Endometrium (tissue), 2 donors: ENCODE data around the gene TPRG1L.
"Not testable (repeated sequence)": the region's sequence is repeated elsewhere in the genome, so short reads cannot be mapped to it uniquely, and the experiment has no call there.

ENCODE experiments used
- FAIRE-seq: peaks from 2 replicates; lab custom pipeline; 2012; peaks lifted over from hg19 to GRCh38; lab: Jason Lieb, UNC
- donor health status: control.
- donor health status: control.

TPRG1L gene

DNA sequence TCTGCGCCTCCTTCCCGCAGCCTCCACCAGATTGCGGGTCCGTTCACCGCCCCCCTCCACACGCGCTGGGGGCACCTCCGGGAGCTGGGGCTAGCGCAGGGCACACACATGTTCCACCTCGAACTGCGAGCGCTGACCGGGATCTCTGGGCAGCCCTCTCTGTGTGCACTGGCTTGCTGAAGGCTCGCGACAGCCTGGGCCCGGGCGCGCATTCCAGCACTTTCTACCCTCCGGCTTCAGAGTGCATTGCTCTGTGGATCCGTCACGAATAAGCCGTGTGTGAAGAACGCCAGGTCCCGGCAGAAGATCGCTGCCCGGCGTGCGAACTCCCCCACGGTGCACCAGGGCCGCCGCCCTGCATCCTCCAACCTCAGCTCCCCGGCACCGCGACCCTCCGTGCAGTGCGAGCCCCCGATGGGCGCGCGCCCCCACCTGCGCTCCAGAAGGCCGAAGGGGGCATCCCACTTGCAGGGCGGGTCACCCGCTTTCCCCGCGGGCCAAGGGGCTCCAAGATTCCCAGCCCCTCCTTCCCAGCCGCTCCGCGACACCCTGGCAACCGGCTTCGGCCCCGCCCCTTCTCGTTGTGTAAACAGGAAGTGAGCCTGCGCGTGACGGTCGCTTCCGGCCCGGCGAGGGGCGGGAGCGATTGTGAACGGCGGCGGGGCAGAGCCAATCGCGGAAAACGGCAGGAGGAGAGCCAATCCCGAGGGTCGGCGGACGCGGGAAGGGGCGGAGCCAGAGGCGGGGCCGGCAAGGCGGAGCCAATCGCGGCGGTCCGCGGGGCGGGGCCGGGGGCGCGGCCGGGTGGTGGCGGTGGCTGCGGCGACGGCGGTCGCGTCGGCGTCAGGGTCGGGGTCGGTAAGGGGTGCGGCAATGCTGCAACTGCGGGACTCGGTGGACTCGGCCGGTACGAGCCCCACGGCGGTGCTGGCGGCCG is at the start of gene TPRG1L:
TSS of gene TPRG1L (plus strand) at position 816 of the 937 bp plus-strand sequence. CDS start at position 874, 58 bp downstream.
- peak; percentile 51 for FAIRE-seq

DNA sequence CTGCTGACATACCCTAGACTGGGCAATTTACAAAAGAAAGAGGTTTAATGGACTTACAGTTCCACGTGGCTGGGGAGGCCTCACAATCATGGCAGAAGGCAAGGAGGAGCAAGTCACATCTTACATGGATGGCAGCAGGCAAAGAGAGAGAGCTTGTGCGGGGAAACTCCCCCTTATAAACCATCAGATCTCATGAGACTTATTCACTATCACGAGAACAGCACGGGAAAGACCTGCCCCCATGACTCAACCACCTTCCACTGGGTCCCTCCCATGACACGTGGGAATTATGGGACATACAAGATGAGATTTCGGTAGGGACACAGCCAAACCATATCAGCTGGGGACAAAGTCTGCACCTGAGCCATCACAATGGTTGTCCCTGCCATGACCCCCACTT is 49.3 kb upstream of the TPRG1L start:
- not testable (repeated sequence) for FAIRE-seq

DNA sequence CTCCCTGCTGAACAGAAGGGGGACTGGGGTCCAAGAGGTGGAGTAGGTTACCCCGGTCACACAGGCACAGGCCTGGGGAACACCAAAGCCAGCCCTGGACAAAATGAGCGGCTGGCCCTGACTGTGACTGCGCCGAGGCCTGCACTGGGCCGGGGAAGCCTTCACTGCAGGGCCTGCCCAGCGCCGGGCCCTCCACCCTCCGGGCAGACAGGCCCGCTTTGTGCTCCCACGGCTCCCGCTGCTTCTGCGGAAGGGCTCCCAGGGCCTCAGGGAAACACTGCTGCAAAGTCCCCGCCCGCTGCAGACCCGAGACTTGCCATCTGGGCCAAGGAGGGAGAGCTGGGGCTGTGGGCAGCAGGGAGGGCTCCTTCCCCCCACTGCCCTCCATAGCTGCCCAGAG is 48.8 kb upstream of the TPRG1L start:
- FAIRE-seq = no peak

- no peak for FAIRE-seq
Observed at GRCh38 chr1:3577300-3577699, 47.5 kb upstream of the TPRG1L start.

GRCh38 chr1:3577711-3578432 is 46.9 kb upstream of the TPRG1L start:
- FAIRE-seq = no peak

- no peak for FAIRE-seq
Observed at GRCh38 chr1:3578433-3578805, 46.4 kb upstream of the TPRG1L start.

- FAIRE-seq = no peak
Observed at GRCh38 chr1:3578906-3579305, 45.9 kb upstream of the TPRG1L start.

DNA sequence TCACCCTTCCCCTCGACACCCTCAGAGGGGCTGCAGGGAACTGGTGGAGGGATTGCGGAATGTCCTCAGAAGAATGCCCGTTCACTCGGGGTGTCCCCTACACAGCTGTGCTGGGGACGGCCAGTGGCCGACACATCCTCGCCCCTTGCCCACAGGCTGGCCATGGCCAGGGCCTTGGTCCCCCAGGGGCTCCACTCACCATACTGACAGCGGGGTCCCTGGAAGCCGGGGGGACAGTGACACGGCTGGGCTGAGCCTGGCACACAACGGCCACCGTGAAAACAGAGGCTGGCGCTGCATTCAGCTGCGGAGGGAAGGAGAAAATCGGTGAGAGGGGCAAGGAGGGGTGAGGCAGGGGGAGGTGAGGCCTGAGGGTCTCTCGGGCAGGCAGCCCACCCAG is 45.2 kb upstream of the TPRG1L start:
- no peak for FAIRE-seq

GRCh38 chr1:3580231-3580630 is 44.6 kb upstream of the TPRG1L start:
- FAIRE-seq = no peak

GRCh38 chr1:3581296-3582036 is 43.3 kb upstream of the TPRG1L start:
- no peak for FAIRE-seq

- not testable (repeated sequence) for FAIRE-seq
Observed at GRCh38 chr1:3583751-3584150, 41.1 kb upstream of the TPRG1L start.

DNA sequence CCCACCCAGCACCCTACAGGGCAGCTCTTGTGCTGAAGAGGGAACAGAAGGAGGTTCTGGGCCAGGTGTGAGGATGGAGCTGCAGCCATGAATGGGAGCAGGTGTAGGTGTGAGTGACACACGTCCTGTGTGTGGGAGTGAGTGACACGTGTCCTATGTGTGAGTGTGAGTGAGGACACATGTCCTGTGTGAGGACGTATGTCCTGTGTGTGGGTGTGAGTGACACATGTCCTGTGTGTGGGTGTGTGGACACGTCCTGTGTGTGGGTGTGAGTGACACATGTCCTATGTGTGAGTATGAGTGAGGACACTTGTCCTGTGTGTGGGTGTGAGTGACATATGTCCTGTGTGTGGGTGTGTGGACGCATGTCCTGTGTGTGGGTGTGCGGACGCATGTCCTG is 39.9 kb upstream of the TPRG1L start:
- FAIRE-seq = no peak

- not testable (repeated sequence) for FAIRE-seq
Observed at GRCh38 chr1:3585353-3585868, 39.4 kb upstream of the TPRG1L start.

- FAIRE-seq = no peak
Observed at GRCh38 chr1:3585940-3586568, 38.8 kb upstream of the TPRG1L start.

GRCh38 chr1:3586986-3587759 is 37.6 kb upstream of the TPRG1L start:
- no peak for FAIRE-seq

DNA sequence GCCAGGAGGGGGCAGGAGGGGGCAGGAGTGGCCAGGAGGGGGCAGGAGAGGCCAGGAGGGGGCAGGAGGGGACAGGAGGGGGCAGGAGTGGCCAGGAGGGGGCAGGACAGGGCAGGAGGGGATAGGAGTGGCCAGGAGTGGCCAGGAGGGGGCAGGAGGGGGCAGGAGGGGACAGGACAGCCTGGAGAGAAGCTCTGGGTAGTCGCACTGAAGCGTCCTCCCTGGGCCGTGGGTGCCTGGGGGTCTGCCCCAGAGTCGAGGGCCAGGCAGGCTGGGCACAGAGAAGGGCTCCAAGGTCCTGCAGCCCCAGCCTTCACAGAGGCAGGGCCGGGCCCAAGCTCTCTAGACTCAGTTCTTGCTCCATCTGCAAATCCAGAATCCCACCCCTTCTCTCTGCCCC is 36.4 kb upstream of the TPRG1L start:
- FAIRE-seq = no peak

DNA sequence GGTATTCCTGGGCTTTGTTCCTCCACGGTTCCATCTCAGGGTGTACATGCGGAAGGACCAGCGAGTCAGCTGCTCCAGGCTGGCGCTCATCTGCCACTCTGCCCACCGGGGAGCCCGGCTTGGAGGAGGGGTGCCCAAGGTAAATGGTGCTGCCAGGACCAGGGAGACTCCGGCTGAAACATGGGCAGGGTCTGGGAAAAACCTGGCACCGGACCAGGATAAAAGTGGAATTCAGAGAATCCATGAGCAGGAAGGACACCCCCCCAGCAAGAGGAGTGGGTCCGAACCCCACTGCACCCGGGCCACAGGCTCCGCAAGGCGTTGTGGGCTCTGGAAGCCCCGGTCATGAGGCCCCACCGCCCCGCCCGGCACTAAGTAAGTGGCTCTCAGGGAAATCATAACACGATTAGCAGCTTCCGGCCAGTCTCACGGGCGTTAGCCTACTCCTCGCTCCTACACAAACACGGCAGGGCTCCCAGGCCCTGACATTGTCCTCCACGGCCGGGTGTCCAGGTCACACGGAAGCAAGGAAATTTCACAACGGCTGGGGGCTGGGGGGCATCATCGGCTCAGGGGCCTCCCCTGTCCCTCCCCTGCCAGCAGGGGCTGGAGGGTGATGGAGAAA is 34.6 kb upstream of the TPRG1L start:
- no peak for FAIRE-seq

GRCh38 chr1:3590951-3591865 is 33.6 kb upstream of the TPRG1L start:
- FAIRE-seq = no peak

GRCh38 chr1:3593334-3593733 is 31.5 kb upstream of the TPRG1L start:
- FAIRE-seq = no peak

- FAIRE-seq = no peak
Observed at GRCh38 chr1:3593745-3594144, 31.1 kb upstream of the TPRG1L start.
